T-helper 2 cell (primary cell): ENCODE measurements around the gene ANKLE1.

Experiments used
- DNase-seq, 5 experiments: peaks; one replicate each; pipeline versions ENCODE4 v3.0.0 to v3.0.0-alpha.2; 2012 to 2022
- total RNA-seq, 2 donors: gene quantifications; one replicate each; lab custom pipeline; 2026; lab: John Stamatoyannopoulos, UW

ANKLE1 gene
- total RNA-seq: 2.4 to 3.4 reads per million in 2 donors

GRCh38 chr19:17281391-17282304 lies at the start of gene ANKLE1:
TSS of gene ANKLE1 (plus strand) at chr19:17281901. CDS start at chr19:17281921, 20 bp downstream.
- DNase-seq: peak in 2 of 5 experiments; percentile 32 to 49

- no peak for DNase-seq
Observed at GRCh38 chr19:17232258-17232657, 49.4 kb upstream of the ANKLE1 start.

GRCh38 chr19:17234911-17235299 lies 46.8 kb upstream of the ANKLE1 start:
- peak; percentile 32 to 71 (median 44) for DNase-seq

GRCh38 chr19:17235300-17235970 lies 46.3 kb upstream of the ANKLE1 start:
- peak; percentile 56 to 81 (median 61) for DNase-seq

GRCh38 chr19:17235971-17236777 lies 45.5 kb upstream of the ANKLE1 start:
- DNase-seq: peak in 1 of 5 experiments; percentile 53

GRCh38 chr19:17236811-17237543 lies 44.7 kb upstream of the ANKLE1 start:
- DNase-seq: no peak

GRCh38 chr19:17237747-17238706 lies 43.7 kb upstream of the ANKLE1 start:
- DNase-seq: no peak

- no peak for DNase-seq
Observed at GRCh38 chr19:17240062-17240752, 41.5 kb upstream of the ANKLE1 start.

GRCh38 chr19:17240826-17241399 lies 40.8 kb upstream of the ANKLE1 start:
- no peak for DNase-seq

GRCh38 chr19:17242431-17243208 lies 39.1 kb upstream of the ANKLE1 start:
- DNase-seq: no peak

GRCh38 chr19:17243211-17243829 lies 38.4 kb upstream of the ANKLE1 start:
- no peak for DNase-seq

GRCh38 chr19:17243830-17244617 lies 37.7 kb upstream of the ANKLE1 start:
- DNase-seq: no peak

- DNase-seq: no peak
Observed at GRCh38 chr19:17244618-17245534, 36.8 kb upstream of the ANKLE1 start.

- DNase-seq: no peak
Observed at GRCh38 chr19:17245535-17245984, 36.1 kb upstream of the ANKLE1 start, which contains the start of gene NR2F6. TSS of gene NR2F6 (minus strand) at chr19:17245919. CDS start at chr19:17245220, 699 bp downstream.

- DNase-seq: no peak
Observed at GRCh38 chr19:17246681-17247425, 34.8 kb upstream of the ANKLE1 start.
